ENCODE measurements around the gene RBBP8NL.

Gene RBBP8NL

GRCh38 chr20:62472941-62473585, 45.7 kb upstream of the RBBP8NL start:
- no peak for DNase-seq (ENCODE audit: low read depth)
- no peak overlapping the region for H3K4me3 ChIP-seq (replicated peaks; ENCODE audit: low read depth, low read length)

DNA sequence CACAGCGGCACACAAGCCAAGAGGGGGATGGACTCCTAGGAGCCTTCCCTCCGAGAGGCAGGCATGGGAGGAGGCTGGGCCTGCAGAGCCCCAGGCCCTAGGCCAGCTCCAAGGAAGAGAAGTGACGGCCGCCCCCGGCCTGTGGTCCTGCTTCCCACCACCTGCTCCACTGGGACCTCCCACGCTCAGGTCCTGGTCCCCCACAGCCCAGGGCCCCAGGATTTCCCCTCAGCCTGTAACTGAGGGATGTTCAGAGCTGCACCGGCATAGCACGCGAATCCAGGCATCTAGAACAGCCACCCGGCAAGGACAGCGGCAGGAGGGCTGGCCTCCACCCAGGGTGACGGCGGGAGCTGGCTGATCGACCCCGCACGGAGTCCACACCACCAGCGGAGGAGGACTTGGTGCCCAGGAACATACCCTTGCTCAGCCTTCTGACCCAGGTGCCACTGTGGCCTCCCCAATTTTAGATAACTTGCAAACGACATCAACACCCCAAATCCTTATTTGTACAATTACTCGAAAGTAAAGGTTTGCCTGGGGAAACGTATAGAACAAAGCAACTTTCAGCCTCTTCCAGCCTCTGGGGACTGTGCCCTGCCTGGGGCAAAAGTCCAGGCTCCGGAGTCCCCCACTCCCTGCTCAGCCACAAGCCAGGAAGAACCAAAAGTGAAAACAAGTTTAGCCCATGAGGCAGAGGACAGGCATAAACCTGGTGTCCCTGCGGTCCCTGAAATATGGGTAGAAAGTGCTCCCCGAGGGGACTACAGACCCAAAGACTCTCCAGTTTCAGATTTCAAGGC, 45.0 kb upstream of the RBBP8NL start:
- DNase-seq (ENCODE audit: low read depth) = no peak
- TF ChIP-seq CTCF (IDR thresholded peaks at IDR 0.05; ENCODE audit: low read length, missing control alignments) = no peak
- no peak overlapping the region for H3K4me3 ChIP-seq (replicated peaks; ENCODE audit: low read depth, low read length)

More at GRCh38 chr20:62472941-62473585, 45.7 kb upstream of the RBBP8NL start:
- no peak for TF ChIP-seq CTCF (IDR thresholded peaks at IDR 0.05; ENCODE audit: low read length, missing control alignments)

- no peak for TF ChIP-seq CTCF (IDR thresholded peaks at IDR 0.05; ENCODE audit: low read length, missing control alignments)
- H3K4me3 ChIP-seq (replicated peaks; ENCODE audit: low read depth, low read length) = no peak overlapping the region
- DNase-seq (ENCODE audit: low read depth) = no peak
Observed at GRCh38 chr20:62470459-62470858, 43.1 kb upstream of the RBBP8NL start.

DNA sequence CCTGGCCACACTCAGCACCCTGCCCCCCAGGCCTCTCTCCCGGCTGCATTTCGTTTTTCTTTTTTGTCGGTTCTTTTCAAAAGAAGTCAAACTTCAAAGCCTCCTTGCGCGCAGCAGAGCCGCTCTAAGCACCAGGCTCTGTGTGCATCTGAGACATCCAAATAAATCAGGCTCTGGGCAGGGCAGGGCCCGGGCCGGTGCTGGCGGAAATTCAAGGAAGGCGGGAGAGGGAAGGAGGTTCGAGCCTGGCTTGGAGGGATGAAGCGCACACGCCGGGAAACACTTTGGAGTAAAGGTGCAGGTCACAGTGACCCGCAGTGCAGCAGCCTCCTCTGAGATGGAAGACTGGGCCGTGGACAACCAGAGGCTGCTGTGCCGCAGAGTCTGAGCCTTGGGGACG, 42.7 kb upstream of the RBBP8NL start:
- no peak for TF ChIP-seq CTCF (IDR thresholded peaks at IDR 0.05; ENCODE audit: low read length, missing control alignments)
- no peak overlapping the region for H3K4me3 ChIP-seq (replicated peaks; ENCODE audit: low read depth, low read length)

GRCh38 chr20:62469352-62469751, 42.0 kb upstream of the RBBP8NL start:
- no peak for TF ChIP-seq CTCF (IDR thresholded peaks at IDR 0.05; ENCODE audit: low read length, missing control alignments)
- no peak for DNase-seq (ENCODE audit: low read depth)
- no peak overlapping the region for H3K4me3 ChIP-seq (replicated peaks; ENCODE audit: low read depth, low read length)

More for the DNA sequence above, 42.7 kb upstream of the RBBP8NL start:
- DNase-seq (ENCODE audit: low read depth) = no peak

DNA sequence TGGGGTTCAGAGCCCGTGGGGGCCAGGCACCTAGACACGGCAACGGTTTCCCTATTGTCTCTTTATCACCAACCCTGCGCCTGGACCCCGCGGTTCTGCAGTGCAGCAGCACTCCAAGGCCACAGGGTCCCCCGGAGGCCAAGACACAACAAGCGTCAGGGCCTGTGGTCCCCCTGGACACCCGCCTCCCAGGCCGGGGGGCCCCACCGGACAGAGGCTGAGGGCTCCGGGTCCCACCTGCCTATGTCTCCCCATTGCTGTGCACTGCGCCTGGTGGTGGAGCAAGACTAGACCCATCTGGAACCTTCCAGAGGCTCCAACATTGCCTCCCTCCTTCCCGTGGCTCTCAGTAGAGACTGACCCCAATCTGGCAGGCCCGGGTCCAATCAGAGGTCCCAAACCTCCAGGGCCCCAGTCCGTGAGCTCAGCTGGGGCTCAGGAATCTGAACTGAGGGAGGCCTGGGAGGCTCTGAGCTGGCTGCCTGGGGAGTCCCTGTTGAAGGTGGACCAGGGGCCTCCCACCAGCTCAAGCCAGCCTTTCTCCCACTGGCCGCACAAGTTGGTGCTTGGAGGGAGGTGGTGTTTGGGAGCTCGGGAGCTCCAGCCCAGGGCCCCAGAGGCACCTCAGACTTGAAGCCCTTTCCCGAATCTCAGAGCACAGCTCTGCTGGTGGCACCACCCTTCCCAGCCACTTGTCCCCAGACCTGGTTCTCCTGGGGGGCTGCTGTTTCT, 39.6 kb upstream of the RBBP8NL start:
- TF ChIP-seq CTCF (IDR thresholded peaks at IDR 0.05; ENCODE audit: low read length, missing control alignments) = no peak
- DNase-seq (ENCODE audit: low read depth) = no peak
- H3K4me3 ChIP-seq (replicated peaks; ENCODE audit: low read depth, low read length) = no peak overlapping the region
